C4-2B (cell line): ENCODE measurements around the gene PRSS33.

Source experiments
- CTCF ChIP-seq: fragments of 450-650 bp; conservative IDR thresholded peaks from 2 replicates; pipeline ENCODE4 v1.5.1; 2017; ENCODE audit warnings: mild to moderate bottlenecking
- ZFX ChIP-seq: fragments of 450-650 bp; IDR thresholded peaks from 2 replicates; pipeline ENCODE4 v1.6.1; 2017

- TF ChIP-seq CTCF, result no peak
- no peak for TF ChIP-seq ZFX
These were observed 571 bp downstream of the PRSS33 start for GRCh38 chr16:2786826-2787151.
